Breast epithelium (tissue), 3 donors: ENCODE results near the gene RUNX3.

Source experiments
- CTCF ChIP-seq, 3 donors: fragments of 450-650 bp; IDR thresholded peaks; one replicate each; pipeline ENCODE4 v1.5.1; 2016 to 2017; ENCODE audit warnings: antibody characterized with exemption in 3 of 3, mild to moderate bottlenecking in 3 of 3, moderate library complexity in 3 of 3
- POLR2A ChIP-seq: fragments of 450-650 bp; IDR thresholded peaks from one replicate; pipeline ENCODE4 v1.6.1; 2016; ENCODE audit warnings: antibody characterized with exemption, mild to moderate bottlenecking, moderate library complexity

DNA sequence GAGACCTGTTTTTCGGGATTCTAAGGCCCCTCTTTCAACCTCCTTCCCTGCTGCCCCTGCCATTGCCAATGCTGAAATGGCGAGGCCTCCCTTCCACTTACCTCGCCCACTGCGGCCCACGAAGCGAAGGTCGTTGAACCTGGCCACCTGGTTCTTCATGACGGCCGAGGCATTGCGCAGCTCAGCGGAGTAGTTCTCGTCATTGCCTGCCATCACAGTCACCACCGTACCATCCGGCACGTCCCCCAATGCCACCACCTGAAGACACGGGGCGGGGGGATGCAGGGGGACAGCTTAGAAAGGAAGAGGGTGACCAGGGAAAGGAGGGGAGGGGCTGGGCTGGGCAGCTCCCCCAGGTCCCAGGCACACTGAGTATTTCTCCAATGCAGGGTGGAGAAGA is 2.6 kb downstream of the RUNX3 start:
- TF ChIP-seq CTCF (IDR thresholded peaks at IDR 0.05): no peak
- no peak for TF ChIP-seq POLR2A
